A549 (cell line): ENCODE data around the gene CDCP1.
A peak's percentile ranks its signal among the peaks of the same experiment; 100 is the strongest.

ENCODE experiments used
- BHLHE40 ChIP-seq: IDR thresholded peaks from 2 replicates; pipeline ENCODE4 v1.6.1; 2012; ENCODE audit warnings: low read depth, low read length, inconsistent platforms
- CEBPB ChIP-seq, 2 experiments: fragments of >200 bp in 1 of 2; sonication (Bioruptor Twin) in 1 of 2; formaldehyde crosslinking in 1 of 2; IDR thresholded peaks; 2 replicates each; pipeline ENCODE4 v1.6.1; 2012 to 2016
- JUN ChIP-seq, 2 experiments: fragments of >200 bp; sonication (Bioruptor Twin); formaldehyde crosslinking; IDR thresholded peaks; 2 replicates in 1 of 2; 3 replicates in 1 of 2; pipeline ENCODE4 v1.6.1; 2016 to 2017
- NPAS2 ChIP-seq: fragments of 250-450 bp; sonication (Bioruptor Pico); IDR thresholded peaks from 2 replicates; pipeline ENCODE4 v1.8.0; 2022; ENCODE audit warnings: mild to moderate bottlenecking, moderate library complexity, borderline replicate concordance
- PBX3 ChIP-seq: IDR thresholded peaks from 2 replicates; pipeline ENCODE4 v1.6.1; 2012
- POLR2A ChIP-seq: IDR thresholded peaks from 2 replicates; pipeline ENCODE4 v1.6.1; 2012; ENCODE audit warnings: mild to moderate bottlenecking, low read length
- POLR2AphosphoS2 ChIP-seq: conservative IDR thresholded peaks from 2 replicates; pipeline ENCODE4 v1.6.1; 2012; ENCODE audit warnings: low read length, improper control_type of control experiment, inconsistent platforms
- RAD21 ChIP-seq, 2 experiments: fragments of >200 bp in 1 of 2; sonication (Bioruptor Twin) in 1 of 2; formaldehyde crosslinking in 1 of 2; IDR thresholded peaks in 1 of 2; conservative IDR thresholded peaks in 1 of 2; 2 replicates in 1 of 2; 3 replicates in 1 of 2; pipeline ENCODE4 v1.6.1; 2012 to 2018; ENCODE audit warnings: inconsistent platforms in 1 of 2
- RCOR1 ChIP-seq: fragments of 150-350 bp; IDR thresholded peaks from 2 replicates; pipeline ENCODE4 v1.6.1; 2014; ENCODE audit warnings: antibody characterized with exemption, low read length, low read depth
- RNF2 ChIP-seq: fragments of 200-600 bp; sonication (generic); IDR thresholded peaks from 2 replicates; pipeline ENCODE4 v1.6.1; 2016; ENCODE audit warnings: low read depth, mild to moderate bottlenecking, antibody characterized with exemption, moderate library complexity, borderline replicate concordance
- SREBF2 ChIP-seq: fragments of 450-650 bp; IDR thresholded peaks from 2 replicates; pipeline ENCODE4 v1.6.1; 2014; ENCODE audit warnings: mild to moderate bottlenecking, moderate library complexity
- TF ChIP-seq, protein P1 (sequence below): fragments of >200 bp; sonication (Bioruptor Twin); formaldehyde crosslinking; IDR thresholded peaks from 3 replicates; pipeline ENCODE4 v1.5.1; 2016
- TF ChIP-seq, protein P2 (sequence below): fragments of 450-650 bp; IDR thresholded peaks from 2 replicates; pipeline ENCODE4 v1.6.1; 2014; ENCODE audit warnings: antibody characterized with exemption

DNA sequence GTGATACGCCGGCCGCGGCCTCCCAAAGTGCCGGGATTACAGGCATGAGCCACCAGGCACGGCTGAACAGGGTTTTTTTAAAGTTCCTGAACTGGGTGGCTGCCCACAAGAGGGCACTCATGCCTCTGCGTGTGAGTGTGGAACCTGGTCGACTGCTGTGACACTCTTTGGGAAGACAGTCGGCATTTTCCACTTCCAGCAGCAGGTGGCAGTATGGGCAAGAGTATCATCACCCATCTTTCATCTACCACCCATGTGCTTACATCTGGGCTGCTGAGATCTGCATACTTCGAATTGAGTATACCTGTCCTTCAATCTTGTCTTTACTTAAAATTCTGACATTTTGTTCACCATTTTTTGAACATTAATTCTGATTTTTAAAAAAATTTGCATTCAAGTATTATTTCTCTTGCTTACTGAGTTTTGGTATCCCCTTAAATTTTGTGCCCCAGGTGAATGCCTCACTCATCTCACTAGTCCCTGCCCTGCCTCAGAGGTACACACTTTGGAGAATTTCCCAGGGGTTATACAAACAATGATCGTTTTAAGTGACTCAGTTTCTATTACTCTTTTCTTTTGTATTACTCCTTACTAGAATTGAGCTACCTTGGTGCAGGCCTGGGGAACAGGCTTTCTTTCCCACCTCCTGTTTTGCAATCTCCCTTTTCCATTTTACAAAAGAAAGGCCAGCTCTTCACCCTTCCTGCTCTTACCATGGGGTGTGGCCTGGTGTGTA is 108.3 kb downstream of the CDCP1 start:
- TF ChIP-seq CEBPB (IDR thresholded peaks at IDR 0.05), result no peak
- TF ChIP-seq, protein P1, sequence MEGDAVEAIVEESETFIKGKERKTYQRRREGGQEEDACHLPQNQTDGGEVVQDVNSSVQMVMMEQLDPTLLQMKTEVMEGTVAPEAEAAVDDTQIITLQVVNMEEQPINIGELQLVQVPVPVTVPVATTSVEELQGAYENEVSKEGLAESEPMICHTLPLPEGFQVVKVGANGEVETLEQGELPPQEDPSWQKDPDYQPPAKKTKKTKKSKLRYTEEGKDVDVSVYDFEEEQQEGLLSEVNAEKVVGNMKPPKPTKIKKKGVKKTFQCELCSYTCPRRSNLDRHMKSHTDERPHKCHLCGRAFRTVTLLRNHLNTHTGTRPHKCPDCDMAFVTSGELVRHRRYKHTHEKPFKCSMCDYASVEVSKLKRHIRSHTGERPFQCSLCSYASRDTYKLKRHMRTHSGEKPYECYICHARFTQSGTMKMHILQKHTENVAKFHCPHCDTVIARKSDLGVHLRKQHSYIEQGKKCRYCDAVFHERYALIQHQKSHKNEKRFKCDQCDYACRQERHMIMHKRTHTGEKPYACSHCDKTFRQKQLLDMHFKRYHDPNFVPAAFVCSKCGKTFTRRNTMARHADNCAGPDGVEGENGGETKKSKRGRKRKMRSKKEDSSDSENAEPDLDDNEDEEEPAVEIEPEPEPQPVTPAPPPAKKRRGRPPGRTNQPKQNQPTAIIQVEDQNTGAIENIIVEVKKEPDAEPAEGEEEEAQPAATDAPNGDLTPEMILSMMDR, result peak; percentile 94
- TF ChIP-seq RCOR1, result no peak
- TF ChIP-seq RNF2, result no peak
- no peak for TF ChIP-seq BHLHE40
- TF ChIP-seq RAD21 (conservative IDR thresholded peaks at IDR 0.05 in 1 of 2, IDR thresholded peaks at IDR 0.05 in 1 of 2), result peak; percentile 91 to 94
- TF ChIP-seq SREBF2, result no peak
- no peak for TF ChIP-seq PBX3
- no peak for TF ChIP-seq POLR2AphosphoS2
- no peak for TF ChIP-seq POLR2A
- TF ChIP-seq, protein P2, sequence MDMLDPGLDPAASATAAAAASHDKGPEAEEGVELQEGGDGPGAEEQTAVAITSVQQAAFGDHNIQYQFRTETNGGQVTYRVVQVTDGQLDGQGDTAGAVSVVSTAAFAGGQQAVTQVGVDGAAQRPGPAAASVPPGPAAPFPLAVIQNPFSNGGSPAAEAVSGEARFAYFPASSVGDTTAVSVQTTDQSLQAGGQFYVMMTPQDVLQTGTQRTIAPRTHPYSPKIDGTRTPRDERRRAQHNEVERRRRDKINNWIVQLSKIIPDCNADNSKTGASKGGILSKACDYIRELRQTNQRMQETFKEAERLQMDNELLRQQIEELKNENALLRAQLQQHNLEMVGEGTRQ, result no peak
- TF ChIP-seq JUN (IDR thresholded peaks at IDR 0.05), result no peak
- no peak for TF ChIP-seq NPAS2 (CRISPR knock-in tag)
